PC-3 (cell line): ENCODE results near the gene TWF2. TPM values are rescaled to one million over a fixed set of nuclear protein-coding genes. Genes with fewer than 3 reads are reported as not detected.

Experiments used
- ATAC-seq: fragments of 200-7000 bp; cut with Tn5 transposase; 2 replicates; pipeline ENCODE4 v1.9.1; 2020; ENCODE audit warnings: mild to moderate bottlenecking, moderate library complexity
- BruUV-seq: library from RNA; stranded (reverse); fragments of 400-500 nt; replicated peaks from 2 replicates; lab custom pipeline; 2021; lab: Mats Ljungman, UMichigan
- CTCF ChIA-PET: fragments of 300-600 bp; sonication (Branson Sonifier 250); formaldehyde crosslinking; loops from one replicate; lab custom pipeline; 2022; ENCODE audit warnings: antibody characterized with exemption; lab: Charles Lee
- POLR2A ChIA-PET: fragments of 300-600 bp; sonication (Branson Sonifier 250); formaldehyde crosslinking; loops from one replicate; lab custom pipeline; 2022; ENCODE audit warnings: antibody characterized with exemption; ENCODE audit not compliant: unreplicated experiment; lab: Charles Lee
- DNase-seq: peaks from one replicate; pipeline ENCODE4 v3.0.0-alpha.2; 2015
- H2AFZ ChIP-seq: fragments of 300-600 bp; sonication (generic); 2 replicates; pipeline ENCODE4 v1.6.0; 2016; ENCODE audit warnings: antibody characterized with exemption, low read length
- H3F3A ChIP-seq: fragments of 300-600 bp; sonication (generic); one replicate; pipeline ENCODE4 v1.6.0; 2017; ENCODE audit warnings: antibody characterized with exemption, low read length, control low read depth, mild to moderate bottlenecking; ENCODE audit not compliant: unreplicated experiment
- H3K27ac ChIP-seq: fragments of 300-600 bp; sonication (generic); 2 replicates; pipeline ENCODE4 v1.5.1; 2016; ENCODE audit warnings: mild to moderate bottlenecking, low read length
- H3K27me3 ChIP-seq: fragments of 300-600 bp; sonication (generic); 2 replicates; pipeline ENCODE4 v1.6.1; 2016; ENCODE audit warnings: low read length, mixed read lengths
- H3K36me3 ChIP-seq: fragments of 300-600 bp; sonication (generic); 2 replicates; pipeline ENCODE4 v1.6.1; 2016; ENCODE audit warnings: low read depth, mixed run types, low read length, mixed read lengths
- H3K4me1 ChIP-seq: fragments of 300-600 bp; sonication (generic); 2 replicates; pipeline ENCODE4 v1.5.1; 2016; ENCODE audit warnings: low read length; ENCODE audit not compliant: insufficient read depth
- H3K4me2 ChIP-seq: fragments of 300-600 bp; sonication (generic); 2 replicates; pipeline ENCODE4 v1.6.0; 2016; ENCODE audit warnings: low read length
- H3K4me3 ChIP-seq: fragments of 300-600 bp; sonication (generic); 2 replicates; pipeline ENCODE4 v1.5.1; 2016; ENCODE audit warnings: mild to moderate bottlenecking, low read length, mixed read lengths
- H3K79me2 ChIP-seq: fragments of 300-600 bp; sonication (generic); 2 replicates; pipeline ENCODE4 v1.6.1; 2017; ENCODE audit warnings: low read length, mixed read lengths
- H3K9ac ChIP-seq: fragments of 300-600 bp; sonication (generic); 2 replicates; pipeline ENCODE4 v1.6.0; 2016; ENCODE audit warnings: mild to moderate bottlenecking, low read length
- H3K9me2 ChIP-seq: fragments of 300-600 bp; sonication (generic); replicated peaks from 2 replicates; pipeline ENCODE4 v1.6.1; 2016; ENCODE audit warnings: mixed run types, low read length, mixed read lengths
- H3K9me3 ChIP-seq: fragments of 300-600 bp; sonication (generic); 2 replicates; pipeline ENCODE4 v1.6.1; 2016; ENCODE audit warnings: low read length, mixed read lengths
- H4K20me1 ChIP-seq: fragments of 300-600 bp; sonication (generic); 2 replicates; pipeline ENCODE4 v1.6.1; 2016; ENCODE audit warnings: low read length, mixed read lengths
- CTCF ChIP-seq: fragments of 300-600 bp; sonication (generic); conservative IDR thresholded peaks from 2 replicates; pipeline ENCODE4 v1.5.1; 2017; ENCODE audit warnings: antibody characterized with exemption, low read depth, mild to moderate bottlenecking, low read length
- EZH2 ChIP-seq: fragments of 300-600 bp; sonication (generic); IDR thresholded peaks from one replicate; pipeline ENCODE4 v1.6.1; 2017; ENCODE audit warnings: antibody characterized with exemption, mild to moderate bottlenecking, low read length; ENCODE audit not compliant: unreplicated experiment
- EZH2phosphoT487 ChIP-seq: fragments of 300-600 bp; sonication (generic); IDR thresholded peaks from 2 replicates; pipeline ENCODE4 v1.6.1; 2018; ENCODE audit warnings: mild to moderate bottlenecking, antibody characterized with exemption, low read length, borderline replicate concordance
- intact Hi-C: fragments of 100-400 bp; cut with micrococcal nuclease; formaldehyde crosslinking; loops from 2 replicates; pipeline ENCODE4 v1.9.0; 2023
- total RNA-seq: library from RNA; depleted of rRNA; stranded (reverse); fragments of >200 nt; gene quantifications from 2 replicates; pipeline ENCODE4 v1.2.3, GENCODE V29; 2014

The TWF2 gene
- total RNA-seq, 1 experiment from 2014 or later, result 147 TPM

GRCh38 chr3:52203701-52204100, 35.3 kb downstream of the TWF2 start:
- CTCF ChIA-PET, result interaction anchor here (0.6 to 1.1 kb wide), 2 partner anchors 17 to 85 kb away, joined by 3 to 7 read pairs; no protein-coding TSS in a partner anchor
- Histone ChIP-seq H3K27me3 (no peaks in the 10 kb centered on the region), H3K4me1 (peaks cover 53% of the 10 kb centered on the region), H3K9me3 (no peaks in the 10 kb centered on the region), H3K27ac (0 out of 2 replicates have a peak overlapping the region, but pooled peaks have one; percentile 88), H4K20me1 (peaks cover 8% of the 10 kb centered on the region; the same call in 1 of the 2 replicates), H3F3A (peaks cover 5% of the 10 kb centered on the region), H3K4me3 (no peak overlapping the region), H3K9ac (no peak overlapping the region), H3K36me3 (peaks cover 76% of the 10 kb centered on the region), H2AFZ (no peak overlapping the region), H3K9me2 (no peaks in the 10 kb centered on the region), H3K79me2 (peaks cover 35% of the 10 kb centered on the region), H3K4me2 (0 out of 2 replicates have a peak overlapping the region, but pooled peaks have one; percentile 47)
- intact Hi-C loops, result loop anchor here (2.0 kb wide), 1 partner anchor 33 kb away; no protein-coding TSS in a partner anchor
- DNase-seq (no peak), ATAC-seq (no peak)
- POLR2A ChIA-PET, result interaction anchor here (0.6 kb wide), 1 partner anchor 952 kb away, joined by 4 read pairs; no protein-coding TSS in a partner anchor
- no TSS peak for BruUV-seq
- no peak for TF ChIP-seq EZH2phosphoT487
- TF ChIP-seq CTCF, result no peak
- TF ChIP-seq EZH2, result no peak

- POLR2A ChIA-PET, result no interaction called here
Measured at GRCh38 chr3:52202384-52203077, 36.4 kb downstream of the TWF2 start.

More at GRCh38 chr3:52202384-52203077, 36.4 kb downstream of the TWF2 start:
- no peak overlapping the region for H3K4me2 ChIP-seq
- peaks cover 11% of the 10 kb centered on the region; the same call in 1 of the 2 replicates for H4K20me1 ChIP-seq
- intact Hi-C loops, result no loop called here
- H3K36me3 ChIP-seq, result peaks cover 65% of the 10 kb centered on the region
- BruUV-seq, result no TSS peak
- TF ChIP-seq EZH2phosphoT487 (no peak), CTCF (no peak), EZH2 (no peak)
- H3K79me2 ChIP-seq, result peaks cover 41% of the 10 kb centered on the region
- CTCF ChIA-PET, result no interaction called here
- no peak overlapping the region for H3K4me3 ChIP-seq
- no peak overlapping the region for H3K27ac ChIP-seq
- peaks cover 5% of the 10 kb centered on the region for H3F3A ChIP-seq
- H2AFZ ChIP-seq, result no peak overlapping the region
- H3K9me2 ChIP-seq, result no peaks in the 10 kb centered on the region
- DNase-seq, result no peak
- no peak overlapping the region for H3K9ac ChIP-seq
- no peak for ATAC-seq
- H3K27me3 ChIP-seq, result no peaks in the 10 kb centered on the region
- peaks cover 58% of the 10 kb centered on the region for H3K4me1 ChIP-seq
- no peaks in the 10 kb centered on the region for H3K9me3 ChIP-seq
